GM18507 (cell line): ENCODE measurements around the gene ADPRS.
A peak's percentile ranks its signal among the peaks of the same experiment; 100 is the strongest.

Experiments used
- DNase-seq: peaks from one replicate; pipeline ENCODE4 v3.0.0; 2011; ENCODE audit warnings: low read depth; ENCODE audit not compliant: insufficient read length; ENCODE audit errors: extremely low spot score
- FAIRE-seq: peaks from 2 replicates; lab custom pipeline; 2011; peaks lifted over from hg19 to GRCh38; lab: Jason Lieb, UNC

The ADPRS gene, protein sequence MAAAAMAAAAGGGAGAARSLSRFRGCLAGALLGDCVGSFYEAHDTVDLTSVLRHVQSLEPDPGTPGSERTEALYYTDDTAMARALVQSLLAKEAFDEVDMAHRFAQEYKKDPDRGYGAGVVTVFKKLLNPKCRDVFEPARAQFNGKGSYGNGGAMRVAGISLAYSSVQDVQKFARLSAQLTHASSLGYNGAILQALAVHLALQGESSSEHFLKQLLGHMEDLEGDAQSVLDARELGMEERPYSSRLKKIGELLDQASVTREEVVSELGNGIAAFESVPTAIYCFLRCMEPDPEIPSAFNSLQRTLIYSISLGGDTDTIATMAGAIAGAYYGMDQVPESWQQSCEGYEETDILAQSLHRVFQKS

DNA sequence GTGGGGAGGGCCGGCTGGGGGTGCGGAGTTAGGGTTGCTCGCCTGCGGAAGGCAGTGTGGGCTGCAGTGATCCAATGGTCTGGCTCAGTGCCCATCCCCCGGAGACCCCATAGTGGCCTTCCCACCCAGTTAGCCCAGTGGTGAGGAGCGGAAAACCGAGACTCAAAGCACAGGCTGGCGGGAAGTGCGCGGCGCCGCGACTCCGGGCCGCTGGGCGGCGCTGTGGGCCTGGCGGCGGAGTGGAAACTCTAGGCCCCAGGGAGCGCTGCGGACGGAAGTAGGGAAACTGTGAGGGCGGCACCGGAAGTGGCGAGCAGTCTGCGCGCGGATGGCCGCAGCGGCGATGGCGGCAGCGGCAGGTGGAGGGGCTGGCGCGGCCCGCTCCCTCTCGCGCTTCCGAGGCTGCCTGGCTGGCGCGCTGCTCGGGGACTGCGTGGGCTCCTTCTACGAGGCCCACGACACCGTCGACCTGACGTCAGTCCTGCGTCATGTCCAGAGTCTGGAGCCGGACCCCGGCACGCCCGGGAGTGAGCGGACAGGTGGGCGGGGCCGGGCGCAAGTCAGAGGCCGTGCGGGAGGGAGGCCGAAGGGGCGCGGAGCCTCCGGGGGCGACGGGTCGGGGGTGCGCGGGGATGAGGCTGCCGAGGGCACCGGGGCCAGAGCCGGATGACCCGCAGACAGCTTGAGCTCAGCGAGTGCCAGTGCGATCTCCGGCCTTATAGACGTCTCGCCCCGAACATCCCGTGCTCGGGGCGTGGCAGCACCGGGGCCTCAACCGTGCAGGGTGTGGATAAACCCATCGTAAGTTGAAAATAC, at the start of gene ADPRS:
Gene ADPRS, plus strand, starts transcription at position 316 of the 816 bp plus-strand sequence. Its CDS starts 13 bp downstream, at position 329.
- FAIRE-seq, result peak; percentile 93
- peak; percentile 93 for DNase-seq

DNA sequence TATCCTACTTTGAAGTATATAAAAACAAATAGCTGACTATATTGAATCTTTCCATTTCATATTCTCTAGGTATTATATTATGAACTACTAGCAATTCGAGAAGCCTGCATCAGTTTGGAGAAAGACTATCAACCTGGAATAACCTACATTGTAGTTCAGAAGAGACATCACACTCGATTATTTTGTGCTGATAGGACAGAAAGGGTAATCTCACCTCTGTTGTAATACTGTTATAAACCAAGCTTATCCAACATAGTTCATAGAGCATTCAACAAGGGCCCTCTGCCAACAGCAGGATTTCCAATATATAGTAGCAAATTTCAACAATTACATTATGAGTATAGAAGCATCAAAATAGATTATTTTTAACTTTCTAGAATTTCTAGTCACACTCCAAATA, 48.5 kb upstream of the ADPRS start:
- DNase-seq (no peak), FAIRE-seq (no peak)

DNA sequence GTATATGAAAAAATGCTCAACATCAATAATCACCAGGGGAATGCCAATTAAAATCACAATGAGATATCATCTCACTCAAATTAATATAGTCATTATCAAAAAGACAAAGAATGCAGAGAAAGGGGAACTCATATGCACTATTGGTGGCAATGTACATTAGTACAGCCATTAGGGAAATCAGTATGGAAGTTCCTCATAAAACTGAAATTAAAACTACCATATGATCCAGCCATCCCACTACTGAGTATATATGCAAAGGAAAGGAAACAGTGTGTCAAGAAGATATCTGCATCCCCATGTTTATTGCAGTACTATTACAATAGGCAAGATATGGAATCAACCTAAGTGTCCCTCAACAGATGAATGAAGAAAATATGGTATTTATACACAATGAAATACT, 36.9 kb upstream of the ADPRS start:
- FAIRE-seq (no peak), DNase-seq (no peak)

DNA sequence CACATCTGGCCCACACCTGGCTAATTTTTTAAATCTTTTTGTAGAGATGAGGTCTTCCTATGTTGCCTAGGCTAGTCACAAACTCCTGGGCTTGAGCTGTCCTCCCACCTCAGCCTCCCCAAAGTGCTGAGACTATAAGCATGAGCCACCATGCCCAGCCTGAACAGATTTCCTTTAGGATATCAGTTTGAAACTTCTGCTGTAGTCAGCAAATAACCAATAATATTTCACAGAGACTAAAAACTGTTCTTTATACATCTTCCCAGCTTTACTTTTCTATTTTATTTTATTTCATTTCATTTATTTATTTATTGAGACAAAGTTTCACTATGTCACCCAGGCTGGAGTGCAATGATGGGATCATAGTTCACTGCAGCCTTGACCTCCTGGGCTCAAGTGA, 34.7 kb upstream of the ADPRS start:
- no peak for FAIRE-seq

DNA sequence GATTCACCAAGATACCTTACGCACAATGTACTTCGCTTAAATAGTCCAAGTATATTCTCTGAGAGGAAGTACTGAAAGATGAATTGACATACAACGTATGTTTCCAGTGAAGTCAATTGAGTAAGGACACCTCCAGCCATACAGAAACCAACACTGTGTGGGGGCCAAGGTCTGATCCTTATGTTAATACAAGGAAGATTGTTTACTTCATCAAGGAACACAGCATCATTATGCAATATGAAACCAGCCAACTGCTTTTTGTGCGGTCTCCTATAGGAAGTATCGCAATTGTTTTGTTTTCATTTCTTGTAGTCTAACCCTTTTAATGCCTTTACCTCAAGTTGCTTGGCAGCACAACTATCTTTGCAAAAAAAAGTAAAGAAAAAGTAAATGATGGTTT, 33.0 kb upstream of the ADPRS start:
- FAIRE-seq (no peak), DNase-seq (no peak)

More for the DNA sequence above, 34.7 kb upstream of the ADPRS start:
- no peak for DNase-seq

DNA sequence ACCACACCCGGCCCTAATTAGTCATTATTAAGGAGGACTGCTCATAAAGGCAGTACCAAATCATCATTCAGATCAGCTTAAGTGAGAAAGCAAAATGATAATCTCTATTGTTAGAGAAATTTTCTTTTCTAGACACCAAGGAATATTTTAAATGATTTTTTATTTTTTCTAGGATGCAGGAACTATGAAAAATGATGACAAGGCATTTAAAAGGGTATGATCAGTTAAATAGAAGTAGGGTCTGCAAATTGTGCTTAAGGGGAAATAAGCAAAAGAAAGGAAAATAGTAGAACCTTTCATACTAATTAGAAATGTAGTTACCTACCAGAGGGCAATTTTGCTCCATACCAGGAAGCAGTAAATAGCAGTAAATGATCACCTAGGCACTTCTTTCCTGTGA, 26.4 kb upstream of the ADPRS start:
- DNase-seq (no peak), FAIRE-seq (no peak)

DNA sequence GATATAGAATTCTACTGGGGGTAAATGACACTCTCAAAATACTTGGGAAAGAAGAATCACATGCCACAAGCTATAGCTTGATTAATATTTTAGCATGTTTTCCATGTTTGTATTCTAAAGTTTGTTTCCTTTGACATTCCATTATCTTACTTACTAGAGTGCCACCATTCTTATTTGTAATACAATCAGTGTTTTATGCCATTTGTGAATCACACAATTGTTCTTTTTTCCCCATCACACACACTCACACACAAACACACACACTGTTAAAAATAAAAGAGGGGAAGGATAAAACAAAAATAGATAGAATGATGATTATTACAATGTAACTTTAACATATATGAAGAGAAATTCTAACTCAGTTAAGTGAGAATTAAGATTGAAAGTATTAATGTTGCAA, 20.8 kb upstream of the ADPRS start:
- FAIRE-seq (no peak), DNase-seq (no peak)

DNA sequence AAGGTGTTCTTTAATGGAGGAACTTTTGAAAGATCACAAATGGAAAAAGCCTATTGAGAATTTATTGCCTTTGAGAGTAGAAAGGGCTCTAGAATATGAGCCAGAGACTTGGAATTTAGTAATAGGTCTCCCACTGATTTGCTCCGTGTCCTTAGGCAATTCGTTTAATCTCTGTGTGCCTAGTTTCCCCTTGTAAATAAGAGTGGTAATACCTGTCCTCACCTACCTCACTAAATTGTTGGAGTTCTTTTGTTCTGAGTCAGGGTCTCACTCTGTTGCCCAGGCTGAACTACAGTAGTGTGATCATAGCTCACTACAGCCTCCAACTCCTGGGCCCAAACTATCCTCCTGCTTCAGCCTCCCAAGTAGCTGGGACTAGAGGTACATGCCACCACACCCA, 19.8 kb upstream of the ADPRS start:
- no peak for DNase-seq
- FAIRE-seq, result no peak

DNA sequence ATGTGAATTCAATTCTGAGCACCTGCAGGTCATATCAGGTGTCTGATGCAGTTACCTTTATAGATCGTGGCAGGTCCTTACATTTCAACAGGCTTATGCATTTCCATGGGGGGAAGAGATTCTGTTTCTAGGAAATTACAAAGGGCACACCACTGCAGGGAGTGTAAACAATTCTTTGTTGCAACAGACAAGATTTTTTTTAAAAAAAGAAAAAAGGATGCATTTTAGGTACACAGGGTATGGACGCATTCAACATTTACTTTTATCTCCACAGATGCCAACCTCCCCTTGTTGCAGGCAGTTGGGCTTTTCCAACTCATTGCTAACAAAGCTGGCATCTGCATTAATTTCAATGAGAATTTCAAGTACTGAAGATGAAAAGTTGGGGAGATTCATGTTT, 18.3 kb upstream of the ADPRS start:
- FAIRE-seq (no peak), DNase-seq (no peak)

DNA sequence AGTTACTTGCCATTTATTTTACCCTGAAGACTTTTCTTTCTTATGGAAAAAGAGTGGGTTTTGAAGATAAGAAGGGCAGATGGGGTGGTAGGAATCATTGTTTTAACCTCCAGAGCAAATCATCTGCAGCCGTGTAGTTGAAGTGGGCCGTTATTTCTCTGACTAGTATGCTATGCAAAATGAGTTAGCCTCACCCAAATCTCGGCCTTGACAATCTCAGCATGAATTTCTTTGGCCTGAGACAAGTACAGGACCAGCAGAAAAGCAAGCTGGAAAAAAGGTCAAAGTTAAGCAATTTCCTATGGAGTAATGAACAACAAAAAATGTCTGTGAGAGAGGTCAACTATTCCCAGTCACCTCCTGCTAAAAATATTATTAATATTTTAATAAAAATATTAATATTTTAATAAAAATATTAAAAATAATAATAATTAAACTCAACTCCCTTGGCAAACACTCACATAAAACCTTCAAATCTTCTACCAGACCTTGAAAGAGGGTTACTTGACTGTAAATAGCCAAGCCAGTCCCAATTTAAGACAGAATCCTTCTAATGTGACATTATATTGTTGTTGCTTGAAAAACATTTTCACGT, 11.6 kb upstream of the ADPRS start:
- DNase-seq, result no peak

DNA sequence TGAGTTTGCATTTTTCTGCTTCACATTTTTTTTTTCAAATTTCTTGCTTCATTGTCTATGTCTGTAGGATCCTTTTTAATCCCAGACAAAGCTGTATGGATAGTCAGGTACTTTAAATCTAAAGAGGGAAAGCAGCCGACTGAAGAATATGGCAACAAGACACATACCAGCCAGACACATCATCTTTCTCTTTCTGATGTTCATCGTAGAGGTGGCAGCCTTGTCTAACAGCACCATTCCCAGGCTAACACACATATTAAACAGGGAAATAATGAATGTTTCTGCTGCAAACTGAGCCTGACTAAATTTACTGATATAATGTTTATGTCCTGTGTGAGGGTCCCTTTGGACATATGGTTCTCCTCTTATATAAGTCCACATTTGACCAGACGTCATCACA, 8.5 kb upstream of the ADPRS start:
- no peak for FAIRE-seq
- no peak for DNase-seq

More for the DNA sequence above, 11.6 kb upstream of the ADPRS start:
- no peak for FAIRE-seq

DNA sequence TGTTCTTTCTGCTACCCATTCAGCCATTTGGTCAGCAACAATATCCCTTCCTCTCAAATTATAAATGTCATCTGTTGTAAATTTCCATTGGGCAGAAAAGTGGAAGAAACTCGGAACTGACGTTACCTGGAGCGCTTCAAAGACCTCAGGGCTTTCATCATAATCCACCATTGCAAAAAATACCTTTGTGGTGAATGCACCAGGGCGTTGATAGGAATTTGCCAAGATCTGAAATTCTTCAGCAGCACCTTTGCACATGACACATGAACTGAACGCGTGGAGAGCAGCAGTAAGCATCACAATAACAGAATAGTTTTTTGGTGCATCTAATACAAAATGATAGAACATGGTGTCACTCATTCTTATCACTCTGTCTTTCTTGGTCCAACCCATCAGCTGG, 7.9 kb upstream of the ADPRS start:
- no peak for FAIRE-seq
- no peak for DNase-seq

DNA sequence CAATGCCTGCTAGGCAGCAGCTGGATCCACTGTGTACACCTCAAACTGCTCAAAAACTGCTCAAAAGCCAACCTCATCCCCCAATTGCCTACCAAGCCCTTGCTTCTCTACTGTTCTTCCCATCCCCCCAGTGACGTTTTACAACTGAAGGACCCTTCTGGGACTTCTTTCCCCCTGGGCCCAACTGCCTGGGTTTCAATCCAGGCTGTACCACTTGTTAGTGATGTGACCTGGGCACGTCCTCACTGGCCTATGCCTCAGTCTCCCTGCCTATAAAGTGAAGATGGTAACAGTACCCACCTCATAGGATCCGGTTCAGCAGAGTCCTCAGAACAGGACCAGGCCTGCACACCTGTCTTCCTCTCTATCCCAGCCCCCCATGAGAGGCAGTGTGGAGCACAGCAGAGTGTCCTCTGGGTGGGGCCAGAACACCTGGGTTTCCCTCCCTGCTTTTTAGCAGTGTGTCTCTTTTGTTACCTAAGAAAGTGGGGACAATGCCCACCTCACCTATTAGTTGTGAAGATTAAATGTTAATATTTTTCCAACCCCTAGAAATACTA, 6.7 kb upstream of the ADPRS start:
- FAIRE-seq, result no peak
- no peak for DNase-seq

DNA sequence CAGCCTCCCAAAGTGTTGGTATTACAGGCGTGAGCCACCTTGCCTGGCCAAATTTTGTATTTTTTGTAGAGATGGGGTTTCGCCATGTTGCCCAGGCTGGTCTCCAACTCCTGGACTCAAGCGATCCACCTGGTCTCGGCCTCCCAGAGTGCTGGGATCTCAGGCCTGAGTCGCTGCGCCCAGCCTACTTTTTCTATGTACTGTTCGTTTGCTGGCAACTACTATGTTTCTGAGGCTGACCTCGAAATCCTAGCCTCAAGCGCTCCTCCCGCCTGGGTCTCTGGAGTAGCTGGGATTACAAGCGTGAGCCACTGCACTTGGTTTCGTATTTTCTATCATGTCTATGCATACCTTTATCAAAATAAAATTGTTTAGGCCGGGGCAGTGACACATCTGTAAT, 5.5 kb upstream of the ADPRS start:
- DNase-seq, result no peak
- no peak for FAIRE-seq

DNA sequence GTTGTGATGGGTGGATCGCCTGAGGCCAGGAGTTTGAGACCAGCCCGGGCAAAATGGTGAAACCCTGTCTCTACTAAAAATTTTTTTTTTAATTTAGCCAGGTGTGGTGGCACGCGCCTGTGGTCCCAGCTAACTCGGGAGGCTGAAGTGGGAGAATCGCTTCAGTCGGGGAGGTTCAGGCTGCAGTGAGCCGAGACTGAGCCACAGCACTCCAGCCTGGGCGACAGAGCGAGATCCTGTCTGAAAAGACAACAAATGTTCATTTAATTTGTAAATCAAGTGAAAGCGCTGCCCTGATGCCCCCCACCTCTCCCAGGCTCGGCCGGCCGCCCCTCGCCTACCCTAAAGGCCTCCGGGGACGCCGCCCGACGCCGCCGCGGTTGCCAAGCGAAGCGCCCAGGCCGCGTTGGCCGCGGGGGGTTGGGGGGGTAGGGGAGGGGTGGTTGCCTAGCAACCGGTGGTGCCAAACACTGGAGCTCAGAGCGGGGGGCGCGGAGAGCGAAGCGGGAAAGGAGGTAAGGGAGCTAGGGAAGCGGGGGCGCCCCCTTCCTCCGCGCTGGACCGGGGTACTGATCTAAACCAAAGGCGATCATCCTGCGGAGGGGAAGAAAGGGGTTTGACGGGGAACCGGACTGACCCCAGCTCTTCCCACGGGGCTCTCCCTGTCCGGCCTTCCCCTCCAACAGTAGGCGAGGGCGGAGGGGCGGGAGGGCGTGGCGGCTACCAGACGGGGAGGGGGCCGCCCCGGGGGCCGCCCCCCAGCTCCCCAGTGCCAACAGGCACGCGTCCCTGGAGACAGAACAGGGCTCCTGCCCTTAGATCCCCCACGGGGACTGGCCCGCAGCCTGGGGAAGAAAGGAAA, 4.8 kb upstream of the ADPRS start, which contains the start of gene TEKT2:
Gene TEKT2, plus strand, starts transcription at position 460 of the 862 bp plus-strand sequence. CDS start 828 bp downstream, outside the sequence.
- DNase-seq (no peak), FAIRE-seq (no peak)

DNA sequence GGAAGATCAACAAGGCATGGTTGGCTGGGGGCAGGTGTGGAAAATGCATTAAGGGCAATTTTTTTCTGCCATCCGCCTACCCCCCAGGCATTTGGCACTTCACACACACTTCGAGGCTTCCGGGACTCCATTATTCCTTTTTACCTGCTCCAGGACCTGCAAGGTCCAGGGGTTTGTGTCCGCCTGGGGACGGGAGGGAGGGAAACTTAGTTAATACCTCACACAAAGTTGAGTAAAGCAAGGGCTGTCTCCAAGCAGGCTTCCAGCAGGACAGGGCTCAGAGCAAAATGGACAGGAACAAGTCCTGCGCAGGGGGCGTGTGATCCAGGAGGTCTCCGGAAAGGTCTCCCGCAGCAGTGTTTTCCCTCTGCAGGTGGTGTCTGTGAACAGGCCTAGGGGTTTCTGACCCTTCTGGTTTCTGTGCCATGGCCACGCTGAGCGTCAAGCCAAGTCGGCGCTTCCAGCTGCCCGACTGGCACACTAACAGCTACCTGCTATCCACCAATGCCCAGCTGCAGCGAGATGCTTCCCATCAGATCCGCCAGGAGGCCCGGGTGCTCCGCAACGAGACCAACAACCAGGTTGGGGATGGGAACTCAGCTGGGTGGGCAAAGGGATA, 4.1 kb upstream of the ADPRS start:
- FAIRE-seq, result no peak

DNA sequence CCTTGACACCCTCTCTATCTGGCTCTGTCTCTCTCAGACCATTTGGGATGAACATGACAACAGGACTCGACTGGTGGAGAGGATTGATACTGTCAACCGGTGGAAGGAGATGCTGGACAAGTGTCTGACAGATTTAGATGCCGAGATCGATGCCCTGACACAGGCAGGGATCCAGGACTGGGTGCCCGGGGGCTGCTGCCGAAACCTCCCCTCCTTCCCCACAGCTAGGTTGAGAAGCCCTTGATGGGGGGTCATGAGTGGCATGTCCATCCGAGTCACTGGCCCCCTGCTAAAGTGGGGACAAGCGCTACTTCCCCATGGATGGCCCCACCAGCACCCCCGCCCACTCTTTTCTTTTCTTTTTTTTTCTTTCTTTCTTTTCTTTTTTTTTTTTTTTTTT, 3.6 kb upstream of the ADPRS start:
- DNase-seq (no peak), FAIRE-seq (no peak)

More for the DNA sequence above, 4.1 kb upstream of the ADPRS start:
- no peak for DNase-seq

DNA sequence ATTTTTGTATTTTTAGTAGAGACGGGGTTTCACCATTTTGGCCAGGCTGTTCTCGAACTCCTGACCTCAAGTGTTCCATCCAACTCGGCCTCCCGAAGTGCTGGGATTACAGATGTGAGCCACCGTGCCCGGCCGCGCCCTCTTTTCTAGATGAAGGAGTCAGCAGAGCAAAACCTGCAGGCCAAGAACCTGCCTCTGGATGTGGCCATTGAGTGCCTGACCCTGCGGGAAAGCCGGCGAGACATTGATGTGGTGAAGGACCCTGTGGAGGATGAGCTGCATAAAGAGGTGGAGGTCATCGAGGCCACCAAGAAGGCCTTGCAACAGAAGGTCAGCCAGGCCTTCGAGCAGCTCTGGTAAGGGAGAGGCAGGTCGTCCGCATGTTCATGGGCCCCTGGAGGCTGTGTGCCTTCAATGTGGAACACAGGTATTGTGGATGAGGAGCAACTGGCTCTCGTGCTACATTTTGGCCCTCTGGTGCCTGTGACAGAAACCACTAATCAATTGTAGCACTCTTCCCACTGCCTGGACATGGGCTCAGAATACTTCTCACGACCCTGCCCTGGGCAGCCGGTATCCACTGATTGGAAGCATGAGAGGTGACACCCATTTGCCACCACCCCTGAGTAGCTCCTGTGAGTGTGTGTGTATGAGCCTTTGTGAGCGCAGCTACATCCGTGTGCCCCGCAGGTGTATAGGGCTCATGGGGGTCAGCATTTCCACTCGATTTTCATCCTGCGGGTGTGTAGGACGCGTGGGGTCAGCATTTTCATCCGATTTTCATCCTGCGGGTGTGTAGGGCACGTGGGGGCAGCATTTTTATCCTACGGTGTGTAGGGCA, 2.8 kb upstream of the ADPRS start:
- FAIRE-seq (no peak), DNase-seq (no peak)
